HEK293 (cell line): Measurements from ENCODE around the gene CCNB1IP1.

Source experiments
- CTCF ChIP-seq: fragments of 450-650 bp; formaldehyde crosslinking; IDR thresholded peaks from 2 replicates; pipeline ENCODE4 v1.5.1; 2016; ENCODE audit warnings: missing biosample characterization, missing genetic modification characterization
- SCRT2 ChIP-seq: fragments of 450-650 bp; formaldehyde crosslinking; IDR thresholded peaks from 2 replicates; pipeline ENCODE4 v1.5.1; 2016; ENCODE audit warnings: missing biosample characterization, missing genetic modification characterization
- ZNF274 ChIP-seq, 2 experiments: fragments of 200-500 bp in 1 of 2; fragments of 450-650 bp in 1 of 2; sonication (Bioruptor generic) in 1 of 2; formaldehyde crosslinking in 1 of 2; IDR thresholded peaks; 2 replicates each; pipeline versions ENCODE4 v1.5.1 to v1.6.1; 2014 to 2016; ENCODE audit warnings: borderline replicate concordance in 1 of 2, inconsistent platforms in 1 of 2, low read length in 1 of 2, missing biosample characterization in 1 of 2, missing genetic modification characterization in 1 of 2
- ZNF324 ChIP-seq: fragments of 450-650 bp; formaldehyde crosslinking; IDR thresholded peaks from 2 replicates; pipeline ENCODE4 v1.5.1; 2016; ENCODE audit warnings: missing biosample characterization, missing genetic modification characterization
- ZNF335 ChIP-seq: fragments of 450-650 bp; formaldehyde crosslinking; conservative IDR thresholded peaks from 2 replicates; pipeline ENCODE4 v1.5.1; 2016; ENCODE audit warnings: missing biosample characterization, missing genetic modification characterization
- ZNF830 ChIP-seq: fragments of 450-650 bp; IDR thresholded peaks from 2 replicates; pipeline ENCODE4 v1.5.0; 2018; ENCODE audit warnings: missing biosample characterization, missing genetic modification characterization, low read depth, mild to moderate bottlenecking, moderate library complexity
- ZSCAN16 ChIP-seq: fragments of 450-650 bp; formaldehyde crosslinking; IDR thresholded peaks from 2 replicates; pipeline ENCODE4 v1.5.1; 2016; ENCODE audit warnings: missing biosample characterization, missing genetic modification characterization

GRCh38 chr14:20277409-20277808 lies 55.7 kb downstream of the CCNB1IP1 start:
- no peak for TF ChIP-seq CTCF
- no peak for TF ChIP-seq ZNF324
- TF ChIP-seq SCRT2 (tag by site-specific recombination), result no peak
- TF ChIP-seq ZNF335 (tag by site-specific recombination), result no peak
- TF ChIP-seq ZSCAN16 (tag by site-specific recombination), result no peak
- TF ChIP-seq ZNF274 (IDR thresholded peaks at IDR 0.05; ENCODE audit: low read length), result no peak
- TF ChIP-seq ZNF274 (tag by site-specific recombination; IDR thresholded peaks at IDR 0.05; ENCODE audit: borderline replicate concordance), result no peak
- TF ChIP-seq ZNF830 (tag by site-specific recombination), result no peak
